ENCODE data around the gene MOB1B. TPM values are rescaled to one million over a fixed set of nuclear protein-coding genes. Genes with fewer than 3 reads are reported as not detected.
A peak's percentile ranks its signal among the peaks of the same experiment; 100 is the strongest.

The MOB1B gene
- 10 to 100 TPM; 13.3 to 27.8 (median 15.1) TPM for total RNA-seq

DNA sequence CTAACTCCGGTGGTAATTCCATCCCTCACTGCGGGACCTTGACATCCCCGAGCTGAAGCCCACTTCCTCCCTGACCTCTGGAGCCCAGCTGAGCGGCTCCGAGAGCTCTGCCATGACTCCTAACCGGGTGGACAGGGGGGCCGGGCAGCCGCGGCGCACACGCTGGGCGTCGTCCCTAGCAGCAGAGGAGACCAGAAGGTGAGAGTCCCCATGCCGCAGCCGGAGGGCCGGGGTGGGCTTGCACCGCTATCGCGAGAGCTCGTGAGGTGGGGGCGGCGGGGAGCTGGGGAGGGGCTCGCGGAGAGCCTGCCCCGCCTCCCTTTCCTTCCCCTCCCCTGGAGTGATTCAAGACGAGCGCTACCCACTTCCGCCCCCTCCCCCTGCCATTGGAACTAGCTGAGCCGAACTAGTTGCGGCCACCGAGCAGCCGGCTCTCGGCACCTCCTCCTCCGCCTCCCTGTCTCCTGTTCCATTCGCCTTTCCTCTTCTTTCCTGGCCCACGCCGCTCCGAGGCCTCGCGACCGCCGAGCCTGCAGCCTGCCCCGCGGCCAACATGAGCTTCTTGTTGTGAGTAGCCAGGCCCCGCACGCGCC, at the start of gene MOB1B:
TSS of gene MOB1B (plus strand) at position 386 of the 593 bp plus-strand sequence. CDS start at position 554, 168 bp downstream.
- peak within 1 kb of the TSS; percentile 84 to 92 for H3K27ac ChIP-seq
- DNase-seq (ENCODE audit: low spot score in 2 of 2), result peak; percentile 77 to 83
- H3K27me3 ChIP-seq, result no peaks in the 10 kb centered on the region
- TF ChIP-seq POLR2A (IDR thresholded peaks at IDR 0.05) (no peak), CTCF (IDR thresholded peaks at IDR 0.05) (peak in 1 of 3 donors; percentile 21), POLR2AphosphoS5 (IDR thresholded peaks at IDR 0.05) (peak in 2 of 3 donors; percentile 35 to 43)
- no peaks in the 10 kb centered on the region for H3K4me1 ChIP-seq
- H3K4me3 ChIP-seq, result peak within 1 kb of the TSS; percentile 85 to 90 (median 87)
- H3K36me3 ChIP-seq, result no peaks in the 10 kb centered on the region
- intact Hi-C loops (cut with DNase I; ENCODE audit: low total_unique reads), result loop anchor here (2.0 kb wide), 1 partner anchor 105 kb away; no protein-coding TSS in a partner anchor
- no peaks in the 10 kb centered on the region for H3K9me3 ChIP-seq

- intact Hi-C loops (cut with DNase I; ENCODE audit: low total_unique reads), result no loop called here
- no peaks in the 10 kb centered on the region for H3K36me3 ChIP-seq
These were observed 46.7 kb upstream of the MOB1B start for GRCh38 chr4:70855464-70855863.

DNA sequence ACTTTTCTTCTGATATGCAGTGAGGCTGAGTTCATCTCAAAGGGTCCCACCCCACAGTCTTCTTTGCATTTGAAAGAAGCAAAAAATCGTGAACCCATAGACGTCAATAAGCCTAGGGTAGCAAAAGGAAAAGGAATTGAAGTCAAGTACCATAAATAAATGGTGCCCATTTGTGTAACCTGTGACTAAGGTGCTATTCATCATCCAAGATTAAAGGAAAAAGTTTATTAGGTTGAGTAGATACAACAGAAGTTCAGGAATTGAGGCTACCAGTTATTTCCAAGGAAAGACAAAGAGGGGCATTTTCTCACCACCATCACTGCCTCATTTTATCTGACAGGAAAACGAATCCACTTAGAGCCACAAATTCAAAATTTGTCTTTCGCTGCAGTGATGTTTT, 43.7 kb upstream of the MOB1B start:
- H3K4me1 ChIP-seq, result no peaks in the 10 kb centered on the region
- TF ChIP-seq POLR2A (IDR thresholded peaks at IDR 0.05) (no peak), CTCF (IDR thresholded peaks at IDR 0.05) (no peak), POLR2AphosphoS5 (IDR thresholded peaks at IDR 0.05) (no peak)
- no peak overlapping the region for H3K4me3 ChIP-seq
- H3K36me3 ChIP-seq, result no peaks in the 10 kb centered on the region
- H3K9me3 ChIP-seq, result no peaks in the 10 kb centered on the region
- no peak for DNase-seq (ENCODE audit: low spot score in 2 of 2)
- H3K27me3 ChIP-seq, result no peaks in the 10 kb centered on the region
- intact Hi-C loops (cut with DNase I; ENCODE audit: low total_unique reads), result no loop called here
- no peak overlapping the region for H3K27ac ChIP-seq

More at GRCh38 chr4:70855464-70855863, 46.7 kb upstream of the MOB1B start:
- TF ChIP-seq POLR2A (IDR thresholded peaks at IDR 0.05) (no peak), CTCF (IDR thresholded peaks at IDR 0.05) (no peak), POLR2AphosphoS5 (IDR thresholded peaks at IDR 0.05) (no peak)
- no peak for DNase-seq (ENCODE audit: low spot score in 2 of 2)
- no peaks in the 10 kb centered on the region for H3K4me1 ChIP-seq
- no peak overlapping the region for H3K4me3 ChIP-seq
- no peaks in the 10 kb centered on the region for H3K27me3 ChIP-seq
- no peaks in the 10 kb centered on the region for H3K9me3 ChIP-seq
- no peak overlapping the region for H3K27ac ChIP-seq

GRCh38 chr4:70859066-70859465, 43.1 kb upstream of the MOB1B start:
- TF ChIP-seq POLR2A (IDR thresholded peaks at IDR 0.05) (no peak), POLR2AphosphoS5 (IDR thresholded peaks at IDR 0.05) (no peak), CTCF (IDR thresholded peaks at IDR 0.05) (no peak)
- no peaks in the 10 kb centered on the region for H3K4me1 ChIP-seq
- no peak overlapping the region for H3K27ac ChIP-seq
- intact Hi-C loops (cut with DNase I; ENCODE audit: low total_unique reads), result no loop called here
- H3K9me3 ChIP-seq, result no peaks in the 10 kb centered on the region
- no peak for DNase-seq (ENCODE audit: low spot score in 2 of 2)
- no peaks in the 10 kb centered on the region for H3K27me3 ChIP-seq
- H3K4me3 ChIP-seq, result no peak overlapping the region
- no peaks in the 10 kb centered on the region for H3K36me3 ChIP-seq

DNA sequence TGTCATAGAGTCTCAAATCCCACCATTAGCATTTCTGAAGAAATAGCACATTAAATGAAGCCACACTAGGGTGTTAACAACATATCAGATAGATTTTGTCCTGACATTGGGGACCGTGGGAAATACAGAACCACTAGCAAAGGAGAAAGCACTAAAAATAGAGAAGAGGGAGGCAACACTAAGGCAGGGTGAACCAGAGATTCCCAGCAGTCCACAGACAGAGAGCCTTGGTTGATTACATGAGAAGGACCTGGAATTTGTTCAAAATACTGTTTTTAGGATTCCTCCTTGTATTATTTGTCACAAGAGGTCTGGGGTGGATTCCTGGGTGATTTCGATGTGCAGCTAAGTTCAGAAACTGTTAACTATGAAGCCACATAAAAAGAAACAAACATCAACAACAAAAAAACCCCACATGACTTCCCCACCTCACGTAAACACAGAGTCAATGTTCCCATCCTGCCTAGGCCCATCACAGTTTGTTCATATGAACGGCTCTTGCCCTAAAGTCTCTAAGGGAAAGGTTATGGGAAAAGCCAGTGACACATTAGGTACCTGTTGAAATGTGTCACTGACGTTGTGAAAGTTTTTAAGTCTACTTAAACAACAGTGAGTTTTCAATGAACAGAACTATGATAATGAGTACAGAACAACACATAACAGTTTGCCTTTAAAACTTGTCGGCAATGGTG, 38.9 kb upstream of the MOB1B start:
- Histone ChIP-seq H3K4me3 (no peak overlapping the region), H3K27me3 (no peaks in the 10 kb centered on the region), H3K9me3 (no peaks in the 10 kb centered on the region), H3K27ac (no peak overlapping the region), H3K36me3 (no peaks in the 10 kb centered on the region), H3K4me1 (no peaks in the 10 kb centered on the region)
- DNase-seq (ENCODE audit: low spot score in 2 of 2), result no peak
- no peak for TF ChIP-seq POLR2A (IDR thresholded peaks at IDR 0.05)
- no peak for TF ChIP-seq POLR2AphosphoS5 (IDR thresholded peaks at IDR 0.05)
- TF ChIP-seq CTCF (IDR thresholded peaks at IDR 0.05), result no peak
- intact Hi-C loops (cut with DNase I; ENCODE audit: low total_unique reads), result no loop called here

All from breast epithelium (tissue), 4 donors.